Endodermal cell (in vitro differentiated cells): ENCODE data around the gene PDE4D. TPM values are rescaled to one million over a fixed set of nuclear protein-coding genes. Genes with fewer than 3 reads are reported as not detected.

ENCODE experiments used
- DNase-seq: peaks from one replicate; pipeline ENCODE4 v3.0.0-alpha.2; 2017
- H3K27ac ChIP-seq: 2 replicates; pipeline ENCODE4 v1.5.1; 2013; ENCODE audit warnings: mild to moderate bottlenecking, low read depth, low read length, moderate library complexity
- H3K27me3 ChIP-seq: 2 replicates; pipeline ENCODE4 v1.6.1; 2013; ENCODE audit warnings: mild to moderate bottlenecking, low read length, moderate library complexity; ENCODE audit not compliant: insufficient read depth, control insufficient read depth, poor library complexity, severe bottlenecking
- H3K36me3 ChIP-seq: 2 replicates; pipeline ENCODE4 v1.7.0; 2013; ENCODE audit warnings: mild to moderate bottlenecking, low read length, moderate library complexity; ENCODE audit not compliant: control insufficient read depth, insufficient read depth
- H3K4me1 ChIP-seq: one replicate; pipeline ENCODE4 v1.7.0; 2013; ENCODE audit warnings: low read length; ENCODE audit not compliant: control insufficient read depth, insufficient read depth
- H3K4me3 ChIP-seq: 2 replicates; pipeline ENCODE4 v1.5.1; 2013; ENCODE audit warnings: mild to moderate bottlenecking, low read length, moderate library complexity
- H3K9ac ChIP-seq: 2 replicates; pipeline ENCODE4 v1.6.1; 2013; ENCODE audit warnings: mild to moderate bottlenecking, low read length, moderate library complexity; ENCODE audit not compliant: poor library complexity, severe bottlenecking; ENCODE audit errors: extremely low read depth
- H3K9me3 ChIP-seq: 2 replicates; pipeline ENCODE4 v1.6.1; 2013; ENCODE audit warnings: mild to moderate bottlenecking, low read length, moderate library complexity; ENCODE audit not compliant: control insufficient read depth
- H3K27ac Mint-ChIP-seq: 2 replicates; pipeline ENCODE4 v1.8.0; 2020; ENCODE audit warnings: mixed read lengths
- H3K27me3 Mint-ChIP-seq: 2 replicates; pipeline ENCODE4 v1.8.0; 2021; ENCODE audit warnings: mild to moderate bottlenecking, mixed read lengths; ENCODE audit not compliant: insufficient read depth
- H3K36me3 Mint-ChIP-seq: 2 replicates; pipeline ENCODE4 v1.8.0; 2020; ENCODE audit warnings: low read depth, mixed read lengths
- H3K4me1 Mint-ChIP-seq: 2 replicates; pipeline ENCODE4 v1.8.0; 2020; ENCODE audit warnings: mixed read lengths
- H3K4me3 Mint-ChIP-seq: 2 replicates; pipeline ENCODE4 v1.8.0; 2020; ENCODE audit warnings: mild to moderate bottlenecking, moderate library complexity, mixed read lengths
- H3K9me3 Mint-ChIP-seq: 2 replicates; pipeline ENCODE4 v1.8.0; 2020; ENCODE audit warnings: mild to moderate bottlenecking, mixed read lengths
- WGBS, 2 experiments: methylation state at CpG; one replicate each; pipeline versions ENCODE4 v1.1.5 to v1.1.7; 2013; ENCODE audit warnings: missing lambda C conversion rate in 2 of 2, mixed read lengths in 1 of 2; ENCODE audit not compliant: insufficient coverage in 1 of 2, insufficient read length in 1 of 2; 5-methylcytosine and 5-hydroxymethylcytosine counted together
- total RNA-seq, 2 donors: library from RNA; stranded (reverse); fragmentation: NEBNext Ultra II Directional in 1 of 2; extraction: Animal tissue kit (Norgen Biotek cat#: 25700) in 1 of 2; gene quantifications; 2 replicates in 1 of 2; 3 replicates in 1 of 2; pipeline ENCODE4 v1.2.1, GENCODE V29; 2021
- TF ChIP-seq, protein P1 (sequence below): fragments of 200-600 bp; sonication (generic); conservative IDR thresholded peaks from 2 replicates; pipeline ENCODE4 v1.5.0; 2021; ENCODE audit warnings: antibody characterized with exemption, mild to moderate bottlenecking

PDE4D gene
- total RNA-seq, 2 donors from 2014 or later = 9.2 to 11.4 TPM

GRCh38 chr5:59249160-59249559 is 644.4 kb downstream of the PDE4D start:
- Mint-ChIP-seq H3K4me3 (no peak overlapping the region), H3K4me1 (no peaks in the 10 kb centered on the region), H3K36me3 (no peaks in the 10 kb centered on the region), H3K27me3 (no peaks in the 10 kb centered on the region), H3K27ac (no peak overlapping the region), H3K9me3 (no peaks in the 10 kb centered on the region)
- DNase-seq = no peak
- H3K4me1 ChIP-seq = no peaks in the 10 kb centered on the region
- no peak overlapping the region for H3K9ac ChIP-seq
- no peak overlapping the region for H3K27ac ChIP-seq
- no peaks in the 10 kb centered on the region for H3K27me3 ChIP-seq
- no peaks in the 10 kb centered on the region for H3K9me3 ChIP-seq
- H3K4me3 ChIP-seq = no peak overlapping the region
- TF ChIP-seq, protein P1, sequence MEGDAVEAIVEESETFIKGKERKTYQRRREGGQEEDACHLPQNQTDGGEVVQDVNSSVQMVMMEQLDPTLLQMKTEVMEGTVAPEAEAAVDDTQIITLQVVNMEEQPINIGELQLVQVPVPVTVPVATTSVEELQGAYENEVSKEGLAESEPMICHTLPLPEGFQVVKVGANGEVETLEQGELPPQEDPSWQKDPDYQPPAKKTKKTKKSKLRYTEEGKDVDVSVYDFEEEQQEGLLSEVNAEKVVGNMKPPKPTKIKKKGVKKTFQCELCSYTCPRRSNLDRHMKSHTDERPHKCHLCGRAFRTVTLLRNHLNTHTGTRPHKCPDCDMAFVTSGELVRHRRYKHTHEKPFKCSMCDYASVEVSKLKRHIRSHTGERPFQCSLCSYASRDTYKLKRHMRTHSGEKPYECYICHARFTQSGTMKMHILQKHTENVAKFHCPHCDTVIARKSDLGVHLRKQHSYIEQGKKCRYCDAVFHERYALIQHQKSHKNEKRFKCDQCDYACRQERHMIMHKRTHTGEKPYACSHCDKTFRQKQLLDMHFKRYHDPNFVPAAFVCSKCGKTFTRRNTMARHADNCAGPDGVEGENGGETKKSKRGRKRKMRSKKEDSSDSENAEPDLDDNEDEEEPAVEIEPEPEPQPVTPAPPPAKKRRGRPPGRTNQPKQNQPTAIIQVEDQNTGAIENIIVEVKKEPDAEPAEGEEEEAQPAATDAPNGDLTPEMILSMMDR = no peak
- H3K36me3 ChIP-seq = no peaks in the 10 kb centered on the region

GRCh38 chr5:59246882-59247281 is 646.6 kb downstream of the PDE4D start:
- Histone ChIP-seq H3K27ac (no peak overlapping the region), H3K9me3 (no peaks in the 10 kb centered on the region), H3K27me3 (no peaks in the 10 kb centered on the region), H3K9ac (no peak overlapping the region), H3K4me1 (no peaks in the 10 kb centered on the region), H3K4me3 (no peak overlapping the region), H3K36me3 (no peaks in the 10 kb centered on the region)
- Mint-ChIP-seq H3K4me1 (no peaks in the 10 kb centered on the region), H3K27ac (no peak overlapping the region), H3K9me3 (no peaks in the 10 kb centered on the region), H3K27me3 (no peaks in the 10 kb centered on the region), H3K4me3 (no peak overlapping the region), H3K36me3 (no peaks in the 10 kb centered on the region)
- TF ChIP-seq, protein P1 = no peak
- DNase-seq = no peak

- DNase-seq = no peak
- Mint-ChIP-seq H3K9me3 (no peaks in the 10 kb centered on the region), H3K4me1 (no peaks in the 10 kb centered on the region), H3K36me3 (no peaks in the 10 kb centered on the region), H3K27me3 (no peaks in the 10 kb centered on the region), H3K4me3 (no peak overlapping the region), H3K27ac (no peak overlapping the region)
- Histone ChIP-seq H3K9me3 (no peaks in the 10 kb centered on the region), H3K4me3 (no peak overlapping the region), H3K36me3 (no peaks in the 10 kb centered on the region), H3K27ac (no peak overlapping the region), H3K9ac (no peak overlapping the region), H3K27me3 (no peaks in the 10 kb centered on the region), H3K4me1 (no peaks in the 10 kb centered on the region)
- 44 to 50% methylated on average over 2 of the region's 3 CpGs for WGBS, 2 experiments
- TF ChIP-seq, protein P1 = no peak
Observed at GRCh38 chr5:59246145-59246869, 647.2 kb downstream of the PDE4D start.
